ENCODE results near the gene PRRG3. TPM values are rescaled to one million over a fixed set of nuclear protein-coding genes. Genes with fewer than 3 reads are reported as not detected.

The PRRG3 gene
- total RNA-seq, 2 experiments from 2014 or later: not detected

- Mint-ChIP-seq H3K9me3 (no peaks in the 10 kb centered on the region), H3K27me3 (peaks cover 20% of the 10 kb centered on the region), H3K27ac (no peak overlapping the region), H3K4me3 (no peak overlapping the region), H3K4me1 (ENCODE audit: low read depth) (no peaks in the 10 kb centered on the region), H3K36me3 (ENCODE audit: low read depth) (no peaks in the 10 kb centered on the region)
- ChIA-PET POLR2A (no interaction called here), CTCF (no interaction called here)
- ATAC-seq (ENCODE audit: poor library complexity) (no peak), DNase-seq (no peak)
- no peaks in the 10 kb centered on the region for H3K27me3 ChIP-seq (ENCODE audit: control insufficient read depth in 1 of 2, insufficient read depth in 2 of 2, low read length in 2 of 2)
- no peak overlapping the region for H3K27ac ChIP-seq (ENCODE audit: low read depth in 1 of 2, low read length in 2 of 2)
- TF ChIP-seq, protein P1, sequence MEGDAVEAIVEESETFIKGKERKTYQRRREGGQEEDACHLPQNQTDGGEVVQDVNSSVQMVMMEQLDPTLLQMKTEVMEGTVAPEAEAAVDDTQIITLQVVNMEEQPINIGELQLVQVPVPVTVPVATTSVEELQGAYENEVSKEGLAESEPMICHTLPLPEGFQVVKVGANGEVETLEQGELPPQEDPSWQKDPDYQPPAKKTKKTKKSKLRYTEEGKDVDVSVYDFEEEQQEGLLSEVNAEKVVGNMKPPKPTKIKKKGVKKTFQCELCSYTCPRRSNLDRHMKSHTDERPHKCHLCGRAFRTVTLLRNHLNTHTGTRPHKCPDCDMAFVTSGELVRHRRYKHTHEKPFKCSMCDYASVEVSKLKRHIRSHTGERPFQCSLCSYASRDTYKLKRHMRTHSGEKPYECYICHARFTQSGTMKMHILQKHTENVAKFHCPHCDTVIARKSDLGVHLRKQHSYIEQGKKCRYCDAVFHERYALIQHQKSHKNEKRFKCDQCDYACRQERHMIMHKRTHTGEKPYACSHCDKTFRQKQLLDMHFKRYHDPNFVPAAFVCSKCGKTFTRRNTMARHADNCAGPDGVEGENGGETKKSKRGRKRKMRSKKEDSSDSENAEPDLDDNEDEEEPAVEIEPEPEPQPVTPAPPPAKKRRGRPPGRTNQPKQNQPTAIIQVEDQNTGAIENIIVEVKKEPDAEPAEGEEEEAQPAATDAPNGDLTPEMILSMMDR (IDR thresholded peaks at IDR 0.05): no peak
- H3K9me3 ChIP-seq (ENCODE audit: control insufficient read depth in 1 of 2, insufficient read depth in 1 of 2, low read length in 2 of 2): no peaks in the 10 kb centered on the region
- H3K4me1 ChIP-seq (ENCODE audit: insufficient read depth, low read length): no peaks in the 10 kb centered on the region
- H3K36me3 ChIP-seq (ENCODE audit: insufficient read depth, low read length): no peaks in the 10 kb centered on the region
- H3K4me3 ChIP-seq (ENCODE audit: low read length): no peak overlapping the region
- intact Hi-C loops (cut with DNase I, micrococcal nuclease): no loop called here
Measured at GRCh38 chrX:151738751-151739150, 43.5 kb downstream of the PRRG3 start.

GRCh38 chrX:151741606-151742005 lies 46.3 kb downstream of the PRRG3 start:
- POLR2A ChIA-PET: no interaction called here
- Histone ChIP-seq H3K27me3 (ENCODE audit: control insufficient read depth in 1 of 2, insufficient read depth in 2 of 2, low read length in 2 of 2) (no peaks in the 10 kb centered on the region), H3K9me3 (ENCODE audit: control insufficient read depth in 1 of 2, insufficient read depth in 1 of 2, low read length in 2 of 2) (no peaks in the 10 kb centered on the region), H3K4me1 (ENCODE audit: insufficient read depth, low read length) (no peaks in the 10 kb centered on the region), H3K36me3 (ENCODE audit: insufficient read depth, low read length) (no peaks in the 10 kb centered on the region), H3K27ac (ENCODE audit: low read depth in 1 of 2, low read length in 2 of 2) (no peak overlapping the region), H3K4me3 (ENCODE audit: low read length) (no peak overlapping the region)
- Mint-ChIP-seq H3K36me3 (ENCODE audit: low read depth) (no peaks in the 10 kb centered on the region), H3K4me3 (no peak overlapping the region), H3K27me3 (peaks cover 3% of the 10 kb centered on the region), H3K4me1 (ENCODE audit: low read depth) (no peaks in the 10 kb centered on the region), H3K27ac (no peak overlapping the region), H3K9me3 (no peaks in the 10 kb centered on the region)
- no peak for DNase-seq
- no peak for ATAC-seq (ENCODE audit: poor library complexity)
- intact Hi-C loops (cut with DNase I, micrococcal nuclease): no loop called here
- CTCF ChIA-PET: no interaction called here
- TF ChIP-seq, protein P1 (IDR thresholded peaks at IDR 0.05): no peak

DNA sequence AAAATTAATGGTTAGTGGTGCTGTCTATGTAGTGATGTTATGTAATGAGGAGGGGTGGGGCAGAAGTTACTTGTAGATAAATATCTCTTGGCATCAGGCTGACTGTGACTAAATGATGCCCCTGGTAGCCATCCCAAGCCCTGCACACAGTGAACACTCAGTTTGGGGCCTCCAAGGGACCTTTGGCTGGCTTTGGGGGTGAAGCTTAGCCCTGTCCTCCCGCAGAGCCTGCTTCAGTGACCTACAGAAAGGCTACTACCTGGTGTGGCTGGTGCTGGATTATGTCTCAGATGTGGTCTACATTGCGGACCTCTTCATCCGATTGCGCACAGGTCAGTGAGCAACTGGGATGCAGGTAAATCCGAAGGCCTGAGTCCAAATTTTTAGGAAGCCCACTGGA lies 47.1 kb downstream of the PRRG3 start:
- DNase-seq (no peak), ATAC-seq (ENCODE audit: poor library complexity) (no peak)
- Histone ChIP-seq H3K27ac (ENCODE audit: low read depth in 1 of 2, low read length in 2 of 2) (no peak overlapping the region), H3K4me3 (ENCODE audit: low read length) (no peak overlapping the region), H3K36me3 (ENCODE audit: insufficient read depth, low read length) (no peaks in the 10 kb centered on the region), H3K27me3 (ENCODE audit: control insufficient read depth in 1 of 2, insufficient read depth in 2 of 2, low read length in 2 of 2) (no peaks in the 10 kb centered on the region), H3K4me1 (ENCODE audit: insufficient read depth, low read length) (no peaks in the 10 kb centered on the region), H3K9me3 (ENCODE audit: control insufficient read depth in 1 of 2, insufficient read depth in 1 of 2, low read length in 2 of 2) (no peaks in the 10 kb centered on the region)
- intact Hi-C loops (cut with DNase I, micrococcal nuclease): no loop called here
- Mint-ChIP-seq H3K36me3 (ENCODE audit: low read depth) (no peaks in the 10 kb centered on the region), H3K27ac (no peak overlapping the region), H3K4me1 (ENCODE audit: low read depth) (no peaks in the 10 kb centered on the region), H3K4me3 (no peak overlapping the region), H3K9me3 (no peaks in the 10 kb centered on the region), H3K27me3 (peaks cover 2% of the 10 kb centered on the region)
- ChIA-PET CTCF (no interaction called here), POLR2A (no interaction called here)
- TF ChIP-seq, protein P1 (IDR thresholded peaks at IDR 0.05): no peak
